Prostate gland (tissue), 2 donors: ENCODE measurements around the gene PPP2R5C.

Source experiments
- CTCF ChIP-seq, 4 experiments: fragments of 200-600 bp in 2 of 4; fragments of 450-650 bp in 2 of 4; sonication (generic) in 2 of 4; IDR thresholded peaks; 1 replicate in 3 of 4; 2 replicates in 1 of 4; pipeline ENCODE4 v1.5.1; 2016 to 2019; ENCODE audit warnings: antibody characterized with exemption in 4 of 4, mild to moderate bottlenecking in 2 of 4, moderate library complexity in 2 of 4
- POLR2A ChIP-seq: fragments of 450-650 bp; IDR thresholded peaks from one replicate; pipeline ENCODE4 v1.6.1; 2016; ENCODE audit warnings: antibody characterized with exemption, mild to moderate bottlenecking
- POLR2AphosphoS5 ChIP-seq: sonication (generic); formaldehyde crosslinking; IDR thresholded peaks from one replicate; pipeline ENCODE4 v1.6.1; 2017; ENCODE audit warnings: antibody characterized with exemption

- TF ChIP-seq POLR2A (no peak), CTCF (IDR thresholded peaks at IDR 0.05) (no peak), POLR2AphosphoS5 (no peak)
Observed at GRCh38 chr14:101739446-101740141, 21.9 kb upstream of the PPP2R5C start.
